ENCODE data around the gene CAMSAP2. TPM values are rescaled to one million over a fixed set of nuclear protein-coding genes. Genes with fewer than 3 reads are reported as not detected.

Gene CAMSAP2
- total and polyA plus RNA-seq, 9 donors: 14.5 to 44.5 (median 33.6) TPM

GRCh38 chr1:200877839-200878551, 139.3 kb downstream of the CAMSAP2 start:
- H3K4me3 ChIP-seq: no peak overlapping the region
- H3K27me3 ChIP-seq: no peaks in the 10 kb centered on the region
- intact Hi-C loops (cut with DNase I): no loop called here
- 77 to 80% (median 78%) methylated on average over 6 of the region's 6 CpGs for WGBS, 3 donors
- H3K36me3 ChIP-seq: no peaks in the 10 kb centered on the region
- TF ChIP-seq POLR2A (IDR thresholded peaks at IDR 0.05): no peak
- no peak for TF ChIP-seq CTCF (IDR thresholded peaks at IDR 0.05)
- TF ChIP-seq EP300 (IDR thresholded peaks at IDR 0.05): no peak
- H3K4me1 ChIP-seq (ENCODE audit: insufficient read depth): peaks cover 7% of the 10 kb centered on the region
- H3K27ac ChIP-seq: no peak overlapping the region
- no peaks in the 10 kb centered on the region for H3K9me3 ChIP-seq
- no peak for DNase-seq

DNA sequence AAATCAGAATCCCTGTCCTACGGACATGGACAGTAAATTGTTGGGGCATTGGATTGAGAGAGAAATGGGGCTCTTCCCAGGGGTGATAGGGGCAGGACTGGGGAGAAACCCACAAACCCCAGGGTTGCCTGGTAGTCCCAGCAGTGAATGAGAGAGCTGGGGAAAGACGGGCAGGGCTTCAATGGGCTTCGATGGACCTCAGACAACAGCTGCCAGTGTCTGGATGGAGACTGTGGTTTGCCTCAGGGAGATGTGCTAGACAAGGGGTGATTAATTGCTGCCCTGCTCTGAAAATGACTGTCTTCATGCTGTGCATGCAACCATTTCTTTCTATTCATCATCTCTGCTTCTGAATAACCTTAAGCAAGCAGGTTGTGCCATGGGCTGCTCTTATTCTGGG, 141.5 kb downstream of the CAMSAP2 start:
- no peak for DNase-seq
- H3K9me3 ChIP-seq: no peaks in the 10 kb centered on the region
- no peak overlapping the region for H3K27ac ChIP-seq
- H3K4me1 ChIP-seq (ENCODE audit: insufficient read depth): no peaks in the 10 kb centered on the region
- H3K27me3 ChIP-seq: no peaks in the 10 kb centered on the region
- intact Hi-C loops (cut with DNase I): no loop called here
- no peak overlapping the region for H3K4me3 ChIP-seq
- 64 to 79% (median 77%) methylated on average over 3 of the region's 3 CpGs for WGBS, 3 donors
- TF ChIP-seq CTCF (IDR thresholded peaks at IDR 0.05) (no peak), POLR2A (IDR thresholded peaks at IDR 0.05) (no peak), EP300 (IDR thresholded peaks at IDR 0.05) (no peak)
- H3K36me3 ChIP-seq: no peaks in the 10 kb centered on the region

GRCh38 chr1:200883118-200883517, 144.4 kb downstream of the CAMSAP2 start:
- no peak overlapping the region for H3K4me3 ChIP-seq
- no peaks in the 10 kb centered on the region for H3K4me1 ChIP-seq (ENCODE audit: insufficient read depth)
- no peak for TF ChIP-seq POLR2A (IDR thresholded peaks at IDR 0.05)
- no peak for TF ChIP-seq CTCF (IDR thresholded peaks at IDR 0.05)
- no peak for TF ChIP-seq EP300 (IDR thresholded peaks at IDR 0.05)
- no peaks in the 10 kb centered on the region for H3K9me3 ChIP-seq
- no peaks in the 10 kb centered on the region for H3K36me3 ChIP-seq
- DNase-seq: no peak
- H3K27ac ChIP-seq: no peak overlapping the region
- intact Hi-C loops (cut with DNase I): no loop called here
- 69 to 81% (median 71%) methylated on average over 3 of the region's 3 CpGs for WGBS, 3 donors
- H3K27me3 ChIP-seq: no peaks in the 10 kb centered on the region

DNA sequence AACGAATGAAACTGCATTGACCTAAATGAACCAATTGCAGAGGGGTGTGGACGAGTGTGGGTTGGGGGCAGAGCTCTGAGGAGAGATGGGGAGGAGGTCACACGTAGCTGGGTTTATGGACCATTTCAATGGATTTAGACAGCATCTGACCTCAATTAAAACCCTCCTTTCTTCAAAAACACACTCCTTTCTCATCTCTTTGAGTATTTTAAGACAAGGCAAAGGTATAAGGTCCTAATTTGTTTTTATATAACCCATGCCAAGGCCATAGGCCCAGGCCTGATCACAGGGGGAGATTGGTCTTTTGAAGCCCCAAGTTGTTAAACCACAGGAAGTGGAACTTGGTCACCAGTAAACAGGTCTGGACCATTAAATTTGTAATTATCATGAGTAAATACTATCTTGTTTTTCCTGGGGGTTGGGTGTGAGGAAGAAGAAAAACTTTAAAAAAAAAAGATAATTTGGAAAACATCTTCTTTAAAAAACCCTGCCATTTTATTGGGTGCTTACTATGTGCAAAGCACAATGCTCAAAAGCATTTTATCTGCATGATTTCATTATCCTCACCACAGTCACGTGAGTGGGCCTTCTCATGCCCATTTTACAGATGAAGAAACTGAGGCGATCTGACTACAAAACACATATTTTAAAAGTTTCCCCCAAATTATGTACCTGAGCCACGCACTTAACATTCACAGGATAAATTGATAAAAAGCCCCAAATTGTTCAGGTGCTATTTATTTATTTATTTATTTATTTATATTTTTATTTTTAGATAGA, 147.1 kb downstream of the CAMSAP2 start:
- Histone ChIP-seq H3K4me1 (ENCODE audit: insufficient read depth) (no peaks in the 10 kb centered on the region), H3K4me3 (no peak overlapping the region), H3K36me3 (no peaks in the 10 kb centered on the region), H3K27me3 (no peaks in the 10 kb centered on the region), H3K27ac (no peak overlapping the region), H3K9me3 (no peaks in the 10 kb centered on the region)
- intact Hi-C loops (cut with DNase I): no loop called here
- no peak for DNase-seq
- WGBS, 3 donors: 87 to 90% (median 88%) methylated on average over 6 of the region's 6 CpGs
- TF ChIP-seq EP300 (IDR thresholded peaks at IDR 0.05): no peak
- TF ChIP-seq POLR2A (IDR thresholded peaks at IDR 0.05): no peak
- TF ChIP-seq CTCF (IDR thresholded peaks at IDR 0.05): no peak
